Cortex of kidney (tissue), 1 donor: ENCODE measurements around the gene FLT4.

Experiments used
- DNase-seq: peaks from one replicate; lab custom pipeline; 2025; lab: John Stamatoyannopoulos, UW

Gene FLT4

DNA sequence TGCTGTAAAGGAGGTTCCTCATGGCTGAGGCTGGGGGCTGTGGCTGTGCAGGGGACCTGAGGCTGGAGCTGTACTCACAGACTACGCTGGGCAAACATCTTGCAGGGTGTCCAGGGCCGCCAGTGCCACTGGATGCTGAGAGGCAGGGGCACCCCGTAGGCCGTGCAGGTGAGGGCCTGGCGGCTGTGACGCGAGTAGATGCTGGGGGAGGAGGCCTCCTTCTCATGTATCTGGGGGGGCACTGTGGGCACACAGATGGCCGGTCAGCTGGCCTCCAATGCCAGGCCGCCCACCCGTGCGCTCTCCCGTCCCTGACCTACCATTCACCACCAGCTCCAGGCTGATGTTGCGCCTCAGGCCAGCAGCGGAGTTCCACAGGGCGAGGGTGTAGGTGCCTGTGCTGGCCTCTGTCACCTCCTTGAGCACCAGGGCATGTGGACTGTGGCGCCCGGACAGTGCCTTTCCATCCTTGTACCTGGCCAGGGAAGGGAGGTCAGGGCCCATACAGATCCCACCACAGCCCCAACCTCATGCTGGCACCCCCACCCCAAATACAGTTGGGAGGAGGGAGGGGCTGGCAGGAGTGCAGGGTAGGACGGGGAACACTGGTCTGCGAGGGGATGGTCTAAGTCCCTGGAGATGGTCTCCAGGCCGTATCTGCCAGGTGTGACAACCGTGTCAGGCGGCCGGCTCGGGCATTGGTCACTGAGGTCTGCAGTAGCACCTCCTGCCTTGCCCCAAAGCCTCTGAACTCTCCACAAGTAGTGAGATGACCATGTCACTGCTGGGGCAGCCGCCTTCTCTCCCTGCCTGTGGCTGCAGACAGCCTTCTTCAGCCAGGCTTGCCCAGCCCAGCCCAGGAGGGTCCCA lies 23.4 kb downstream of the FLT4 start:
- DNase-seq = no peak

- DNase-seq = no peak
Observed at GRCh38 chr5:180625125-180625790, 24.1 kb downstream of the FLT4 start.

GRCh38 chr5:180624587-180624986 lies 24.8 kb downstream of the FLT4 start:
- DNase-seq = no peak

DNA sequence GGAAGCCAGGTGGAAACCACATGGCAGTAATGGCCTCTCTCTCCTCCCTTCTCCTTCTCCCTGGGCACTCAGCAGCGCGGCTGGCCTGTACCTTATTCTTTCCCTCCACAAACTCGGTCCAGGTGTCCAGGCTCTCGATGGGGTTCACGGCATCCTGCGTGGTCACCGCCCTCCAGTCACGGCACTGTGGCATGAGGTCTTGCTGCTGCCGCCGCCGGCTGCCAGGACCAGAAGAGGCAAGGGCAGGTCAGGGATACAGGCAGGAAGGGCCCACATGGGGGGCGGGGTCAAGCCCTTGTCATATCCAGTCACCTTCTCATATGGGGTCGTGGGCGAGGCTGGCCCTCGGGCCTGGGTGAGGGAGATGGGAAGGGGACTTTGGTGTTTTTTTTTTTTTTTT lies 25.6 kb downstream of the FLT4 start:
- DNase-seq = no peak

DNA sequence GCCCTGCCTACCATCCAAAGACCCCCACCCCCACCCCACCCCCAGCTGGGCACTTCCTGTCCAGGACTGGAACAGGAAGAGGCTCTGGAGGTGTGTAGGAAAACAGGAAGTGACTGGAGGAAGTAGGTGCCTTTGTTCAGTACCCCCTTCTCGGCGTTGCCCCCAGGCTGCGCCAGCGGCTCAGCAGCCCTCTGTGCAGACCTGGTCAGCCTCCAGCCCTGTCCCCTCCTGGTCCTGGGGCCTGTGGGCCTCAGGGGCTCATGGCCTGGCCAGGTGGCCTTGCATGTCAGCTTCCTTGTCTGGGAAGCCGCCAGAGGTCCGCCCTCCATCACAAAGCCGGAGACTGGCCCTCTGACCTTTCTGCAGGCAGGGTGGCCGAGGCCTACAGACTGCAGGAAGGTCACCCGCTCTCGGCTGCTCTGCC lies 26.0 kb downstream of the FLT4 start:
- DNase-seq = no peak

GRCh38 chr5:180622910-180623309 lies 26.5 kb downstream of the FLT4 start:
- no peak for DNase-seq

DNA sequence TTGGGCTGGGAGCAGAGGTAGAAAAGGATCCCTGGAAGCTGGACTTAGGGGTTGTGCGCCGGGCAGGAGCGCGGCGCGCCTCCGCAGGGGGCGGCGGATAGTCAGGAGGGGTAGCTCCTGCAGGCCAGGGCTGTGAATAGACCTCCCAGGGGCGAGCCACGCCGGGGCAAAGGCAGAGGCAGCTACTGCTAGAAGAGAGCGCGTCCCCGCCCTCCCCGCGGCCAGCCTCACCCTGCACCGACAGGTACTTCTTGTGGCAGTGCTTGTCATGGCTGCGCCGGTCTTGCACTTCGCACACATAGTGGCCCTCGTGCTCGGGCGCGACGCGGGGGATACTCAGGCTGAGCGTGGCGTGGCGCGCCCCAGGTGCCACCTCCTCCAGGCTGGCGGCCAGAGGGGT lies 28.1 kb downstream of the FLT4 start:
- no peak for DNase-seq

GRCh38 chr5:180620014-180620413 lies 29.4 kb downstream of the FLT4 start:
- no peak for DNase-seq

DNA sequence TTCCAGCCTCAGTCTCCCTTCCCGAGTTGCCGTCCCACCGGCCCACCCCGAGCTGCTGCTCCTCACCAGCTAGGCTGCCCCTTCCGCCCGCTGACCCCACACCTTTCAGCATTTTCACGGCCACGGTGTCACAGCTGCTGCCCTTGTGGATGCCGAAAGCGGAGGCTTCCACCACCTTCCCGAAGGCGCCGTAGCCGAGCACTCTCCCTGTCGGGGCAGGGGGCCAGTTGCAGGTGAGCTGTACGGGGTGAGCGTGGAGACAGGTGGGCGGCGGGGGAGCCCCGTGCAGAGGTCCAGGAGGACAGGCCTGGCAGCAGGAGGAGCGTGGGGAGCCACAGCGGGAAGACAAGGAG lies 29.9 kb downstream of the FLT4 start:
- no peak for DNase-seq

DNA sequence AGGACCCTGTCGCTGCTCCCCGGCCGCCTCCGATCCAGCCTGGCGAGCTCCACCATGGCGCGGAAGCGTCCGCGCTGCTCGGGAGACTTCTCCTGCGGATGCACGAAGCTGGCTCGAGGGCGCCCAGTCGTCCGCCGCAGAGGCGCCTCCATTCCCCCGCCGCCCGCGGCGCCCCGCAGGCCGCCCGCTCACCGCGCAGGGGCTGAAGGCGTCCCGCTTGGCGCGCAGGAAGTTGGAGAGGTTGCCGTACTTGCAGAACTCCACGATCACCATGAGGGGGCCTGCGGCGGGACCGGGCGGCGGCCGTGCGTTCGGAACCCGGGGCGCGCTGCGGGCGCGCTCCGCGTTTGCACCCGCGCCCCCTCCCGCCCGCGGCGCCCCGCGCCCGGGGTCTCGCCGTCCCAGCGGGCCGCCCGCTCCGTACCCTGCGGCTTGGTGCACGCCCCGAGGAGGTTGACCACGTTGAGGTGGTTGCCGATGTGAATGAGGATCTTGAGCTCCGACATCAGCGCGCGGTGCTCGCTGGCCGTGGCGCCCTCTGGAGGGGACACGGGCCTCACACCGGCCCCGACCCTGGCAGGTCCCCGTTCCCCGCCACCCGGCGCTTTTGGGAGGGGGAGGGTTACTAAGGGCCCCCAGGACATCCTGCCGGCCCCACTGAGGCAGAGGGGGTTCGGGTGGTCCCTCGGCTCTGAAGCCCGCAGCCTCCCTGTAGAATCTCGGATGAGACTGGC lies 30.4 kb downstream of the FLT4 start:
- DNase-seq = no peak

DNA sequence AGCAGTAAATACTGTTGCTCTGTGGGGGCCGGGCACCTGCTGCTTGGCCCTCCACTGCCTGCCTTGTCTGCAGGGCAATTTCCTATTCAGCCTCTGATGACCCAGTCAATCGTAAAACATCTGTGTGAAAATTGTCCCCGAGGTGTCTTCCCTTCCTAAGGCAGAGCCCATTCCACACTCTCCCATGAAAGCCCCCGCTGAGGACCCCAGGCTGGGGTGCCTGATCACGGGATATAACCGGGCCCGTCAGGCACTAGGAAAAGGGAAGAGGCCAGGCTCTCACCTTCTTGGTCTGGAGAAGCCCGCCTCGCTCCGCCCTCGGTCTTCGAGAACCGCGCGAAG lies 30.9 kb downstream of the FLT4 start:
- DNase-seq = no peak

DNA sequence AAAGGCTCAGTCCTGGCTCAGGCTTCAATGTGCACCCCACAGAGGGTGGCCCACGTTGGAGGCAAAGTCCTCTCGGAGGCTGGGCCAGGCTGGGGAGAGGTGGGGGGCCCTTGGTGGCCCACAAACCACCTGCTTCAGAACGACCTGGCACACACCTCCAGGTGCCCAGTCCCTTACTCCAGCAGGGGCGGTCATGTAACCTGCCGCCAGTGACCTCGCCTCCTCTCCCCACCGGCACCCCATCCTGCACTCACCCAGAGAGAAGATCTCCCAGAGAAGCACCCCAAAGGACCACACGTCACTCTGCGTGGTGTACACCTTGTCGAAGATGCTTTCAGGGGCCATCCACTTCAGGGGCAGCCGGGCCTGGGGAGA lies 35.6 kb downstream of the FLT4 start:
- DNase-seq = no peak

GRCh38 chr5:180613188-180613813 lies 36.1 kb downstream of the FLT4 start:
- DNase-seq = no peak

- no peak for DNase-seq
Observed at GRCh38 chr5:180612683-180613082, 36.7 kb downstream of the FLT4 start.

GRCh38 chr5:180611140-180611850 lies 38.1 kb downstream of the FLT4 start:
- no peak for DNase-seq

DNA sequence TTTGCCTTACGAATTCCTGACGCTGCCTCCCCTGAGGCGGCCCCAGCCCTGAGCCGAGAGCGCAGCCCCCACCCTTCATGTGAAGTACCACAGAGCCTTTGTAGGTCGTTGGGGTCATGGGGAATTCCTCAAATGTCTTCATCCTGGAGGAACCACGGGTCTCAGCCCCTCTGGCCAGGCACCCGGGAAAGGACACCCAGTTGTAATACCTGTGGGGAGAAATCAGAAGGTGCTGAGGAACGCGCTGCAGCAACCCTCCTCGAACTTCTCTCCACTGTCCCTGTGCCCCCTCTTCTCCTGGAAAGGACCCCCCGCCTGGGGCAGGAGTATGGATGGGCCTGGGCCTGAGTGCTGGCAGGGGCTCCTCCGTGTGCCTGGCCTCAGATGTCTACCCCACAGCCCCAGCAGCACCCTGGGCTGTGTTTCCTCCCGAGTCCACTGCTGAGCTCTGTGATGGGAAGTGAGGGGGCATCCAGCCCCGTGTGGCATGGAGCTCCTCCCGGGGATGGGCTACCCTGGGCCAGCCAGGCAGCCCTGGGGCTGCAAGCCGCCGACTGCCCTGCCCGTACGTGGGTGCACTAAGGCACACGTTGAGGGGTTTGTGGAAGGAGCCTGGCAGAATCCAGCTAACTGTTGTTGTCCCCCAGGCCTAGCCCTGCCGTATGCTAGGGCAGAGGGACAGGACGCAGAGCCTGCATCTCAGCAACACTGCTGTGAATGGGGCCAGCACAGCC lies 39.4 kb downstream of the FLT4 start:
- no peak for DNase-seq

- DNase-seq = no peak
Observed at GRCh38 chr5:180609386-180609785, 40.0 kb downstream of the FLT4 start.

- no peak for DNase-seq
Observed at GRCh38 chr5:180608572-180609310, 40.7 kb downstream of the FLT4 start.

DNA sequence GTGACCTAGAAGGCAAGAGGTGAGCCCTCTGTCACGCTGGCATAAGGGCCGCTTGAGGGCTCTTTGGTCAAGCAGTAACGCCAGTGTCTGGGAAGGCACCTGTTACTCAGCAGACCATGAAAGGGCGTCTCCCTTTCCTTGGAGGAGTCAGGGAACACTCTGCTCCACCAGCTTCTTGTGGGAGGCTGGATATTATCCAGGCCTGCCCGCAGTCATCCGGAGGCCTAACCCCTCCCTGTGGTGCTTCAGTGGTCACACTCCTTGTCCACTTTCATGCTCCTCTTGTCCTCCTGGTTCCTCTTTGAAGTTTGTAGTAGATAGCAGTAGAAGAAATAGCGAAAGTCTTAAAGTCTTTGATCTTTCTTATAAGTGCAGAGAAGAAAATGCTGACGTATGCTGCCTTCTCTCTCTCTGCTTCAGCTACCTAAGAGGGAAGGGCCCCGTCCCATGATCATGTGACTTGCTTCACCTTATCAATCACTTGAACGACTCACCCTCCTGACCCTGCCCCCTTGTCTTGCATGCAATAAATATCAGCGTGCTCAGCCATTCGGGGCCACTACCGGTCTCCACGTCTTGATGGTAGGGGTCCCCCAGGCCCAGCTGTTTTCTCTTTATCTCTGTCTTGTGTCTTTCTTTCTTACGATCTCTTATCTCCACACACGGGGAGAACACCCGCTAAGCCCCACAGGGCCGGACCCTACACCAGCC lies 41.4 kb downstream of the FLT4 start:
- DNase-seq = no peak

DNA sequence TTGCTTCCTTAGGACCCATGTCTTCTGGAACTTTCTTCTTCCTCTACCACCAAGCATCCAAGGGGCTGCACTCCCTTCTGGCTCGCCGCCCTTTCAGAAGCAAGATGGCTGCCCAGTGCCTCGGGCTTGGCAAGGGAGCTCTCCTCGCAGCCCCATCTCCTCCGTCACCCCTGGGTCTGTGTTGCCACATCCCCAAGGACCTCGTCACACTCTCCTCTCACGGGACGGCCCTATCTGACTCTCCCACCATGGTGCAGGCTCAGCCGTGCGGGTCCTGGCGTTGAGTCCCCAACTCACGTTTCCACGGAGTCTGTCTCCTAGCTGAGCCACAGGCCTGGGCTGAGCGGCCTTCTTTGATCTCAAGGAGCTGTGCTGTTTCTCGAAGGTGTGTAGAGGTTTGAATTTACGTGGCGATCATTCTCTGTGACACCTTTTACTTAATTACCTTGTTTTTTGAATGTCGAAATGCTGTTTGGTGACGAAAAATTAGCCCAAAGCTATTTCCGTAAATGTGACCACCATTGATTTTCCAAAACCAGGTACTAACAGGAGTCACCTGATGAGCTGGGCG lies 43.1 kb downstream of the FLT4 start:
- no peak for DNase-seq
